ENCODE measurements around the gene EFHD1. TPM values are rescaled to one million over a fixed set of nuclear protein-coding genes. Genes with fewer than 3 reads are reported as not detected.

Gene EFHD1
- total RNA-seq, 6 experiments from 2014 or later: 2.0 to 3.4 (median 2.9) TPM

- no peak for TF ChIP-seq CTCF (IDR thresholded peaks at IDR 0.05)
- peaks cover 14% of the 10 kb centered on the region for H3K27me3 Mint-ChIP-seq (ENCODE audit: insufficient read depth)
- H3K27ac Mint-ChIP-seq: no peak overlapping the region
- no peak overlapping the region for H3K4me3 Mint-ChIP-seq
- no peaks in the 10 kb centered on the region for H3K36me3 Mint-ChIP-seq (ENCODE audit: low read depth)
- no peak for DNase-seq
- no peaks in the 10 kb centered on the region for H3K4me1 Mint-ChIP-seq (ENCODE audit: low read depth)
- no peaks in the 10 kb centered on the region for H3K9me3 Mint-ChIP-seq
Measured at GRCh38 chr2:232600053-232600773, 33.2 kb upstream of the EFHD1 start.

GRCh38 chr2:232603283-232603682 lies 30.1 kb upstream of the EFHD1 start:
- no peak overlapping the region for H3K27ac Mint-ChIP-seq
- no peak overlapping the region for H3K4me3 Mint-ChIP-seq
- TF ChIP-seq CTCF (IDR thresholded peaks at IDR 0.05): no peak
- H3K9me3 Mint-ChIP-seq: no peaks in the 10 kb centered on the region
- peaks cover 10% of the 10 kb centered on the region for H3K27me3 Mint-ChIP-seq (ENCODE audit: insufficient read depth)
- DNase-seq: no peak
- no peaks in the 10 kb centered on the region for H3K4me1 Mint-ChIP-seq (ENCODE audit: low read depth)
- no peaks in the 10 kb centered on the region for H3K36me3 Mint-ChIP-seq (ENCODE audit: low read depth)

GRCh38 chr2:232604535-232604934 lies 28.9 kb upstream of the EFHD1 start:
- no peak overlapping the region for H3K4me3 Mint-ChIP-seq
- H3K4me1 Mint-ChIP-seq (ENCODE audit: low read depth): no peaks in the 10 kb centered on the region
- peaks cover 10% of the 10 kb centered on the region for H3K27me3 Mint-ChIP-seq (ENCODE audit: insufficient read depth)
- no peak for DNase-seq
- no peak for TF ChIP-seq CTCF (IDR thresholded peaks at IDR 0.05)
- H3K36me3 Mint-ChIP-seq (ENCODE audit: low read depth): no peaks in the 10 kb centered on the region
- H3K27ac Mint-ChIP-seq: no peak overlapping the region
- no peaks in the 10 kb centered on the region for H3K9me3 Mint-ChIP-seq

- TF ChIP-seq CTCF (IDR thresholded peaks at IDR 0.05): no peak
Measured at GRCh38 chr2:232607011-232607410, 26.4 kb upstream of the EFHD1 start.

GRCh38 chr2:232609607-232610006 lies 23.8 kb upstream of the EFHD1 start:
- H3K4me1 Mint-ChIP-seq (ENCODE audit: low read depth): peaks cover 8% of the 10 kb centered on the region; the same call in 1 of the 2 replicates
- H3K36me3 Mint-ChIP-seq (ENCODE audit: low read depth): no peaks in the 10 kb centered on the region
- peaks cover 3% of the 10 kb centered on the region for H3K27me3 Mint-ChIP-seq (ENCODE audit: insufficient read depth)
- no peak overlapping the region for H3K27ac Mint-ChIP-seq
- no peak overlapping the region for H3K4me3 Mint-ChIP-seq
- no peaks in the 10 kb centered on the region for H3K9me3 Mint-ChIP-seq
- no peak for TF ChIP-seq CTCF (IDR thresholded peaks at IDR 0.05)
- no peak for DNase-seq

More at GRCh38 chr2:232607011-232607410, 26.4 kb upstream of the EFHD1 start:
- H3K36me3 Mint-ChIP-seq (ENCODE audit: low read depth): no peaks in the 10 kb centered on the region
- no peak for DNase-seq
- H3K27me3 Mint-ChIP-seq (ENCODE audit: insufficient read depth): peaks cover 10% of the 10 kb centered on the region
- H3K9me3 Mint-ChIP-seq: no peaks in the 10 kb centered on the region
- H3K4me1 Mint-ChIP-seq (ENCODE audit: low read depth): peaks cover 6% of the 10 kb centered on the region; the same call in 1 of the 2 replicates
- H3K4me3 Mint-ChIP-seq: no peak overlapping the region
- no peak overlapping the region for H3K27ac Mint-ChIP-seq

All from HFFc6 (cell line).